B cell (primary cell): Measurements from ENCODE around the gene GSX2. TPM values are rescaled to one million over a fixed set of nuclear protein-coding genes. Genes with fewer than 3 reads are reported as not detected.
"Not testable (repeated sequence)": the region's sequence is repeated elsewhere in the genome, so short reads cannot be mapped to it uniquely, and the experiment has no call there.

Experiments
- ATAC-seq: fragments of 200-7000 bp; cut with Tn5 transposase; one replicate; pipeline ENCODE4 v1.10.0; 2021; ENCODE audit warnings: low read depth, mild to moderate bottlenecking, moderate number of reproducible peaks, moderate library complexity
- CTCF ChIA-PET: fragments of 350-600 bp; sonication (Branson Sonifier 250); formaldehyde crosslinking; loops from one replicate; lab custom pipeline; 2021; ENCODE audit warnings: antibody characterized with exemption, inconsistent platforms; lab: Charles Lee
- POLR2A ChIA-PET: fragments of 350-600 bp; sonication (Branson Sonifier 250); formaldehyde crosslinking; loops from one replicate; lab custom pipeline; 2021; ENCODE audit warnings: antibody characterized with exemption; lab: Charles Lee
- DNase-seq: peaks from one replicate; pipeline ENCODE4 v3.0.0; 2013
- H2AFZ ChIP-seq: 2 replicates; pipeline ENCODE4 v1.6.1; 2012; ENCODE audit warnings: mild to moderate bottlenecking, low read depth, low read length; ENCODE audit not compliant: insufficient read depth, poor library complexity, severe bottlenecking
- H3K27ac ChIP-seq, 2 donors: 1 replicate in 1 of 2; 2 replicates in 1 of 2; pipeline ENCODE4 v1.5.1; 2012 to 2013; ENCODE audit warnings: low read length in 2 of 2, mild to moderate bottlenecking in 2 of 2, moderate library complexity in 1 of 2
- H3K27me3 ChIP-seq, 4 experiments: fragments of 200-600 bp in 1 of 4; sonication (generic) in 1 of 4; replicated peaks in 1 of 4; 1 replicate in 2 of 4; 2 replicates in 2 of 4; pipeline versions ENCODE4 v1.6.1 to v1.7.0; 2013 to 2016; ENCODE audit warnings: low read length in 3 of 4, mild to moderate bottlenecking in 2 of 4, mixed read lengths in 1 of 4, moderate library complexity in 1 of 4; ENCODE audit not compliant: insufficient read depth in 4 of 4, control insufficient read depth in 3 of 4; ENCODE audit errors: control extremely low read depth in 1 of 4
- H3K36me3 ChIP-seq, 2 experiments: replicated peaks in 1 of 2; 1 replicate in 1 of 2; 2 replicates in 1 of 2; pipeline versions ENCODE4 v1.6.1 to v1.7.1; 2013; ENCODE audit warnings: low read length in 1 of 2; ENCODE audit not compliant: insufficient read depth in 2 of 2, control insufficient read depth in 1 of 2; ENCODE audit errors: control extremely low read depth in 1 of 2, extremely low read depth in 1 of 2
- H3K4me1 ChIP-seq, 2 donors: fragments of 200-600 bp in 1 of 2; sonication (generic) in 1 of 2; 1 replicate in 1 of 2; 2 replicates in 1 of 2; pipeline versions ENCODE4 v1.5.1 to v1.6.1; 2013 to 2017; ENCODE audit warnings: low read length in 2 of 2; ENCODE audit not compliant: control insufficient read depth in 2 of 2, insufficient read depth in 2 of 2
- H3K4me2 ChIP-seq: replicated peaks from 2 replicates; pipeline ENCODE3; 2012; ENCODE audit warnings: mild to moderate bottlenecking, low read depth, low read length; ENCODE audit not compliant: poor library complexity, severe bottlenecking
- H3K4me3 ChIP-seq, 5 experiments: fragments of 200-600 bp in 1 of 5; sonication (generic) in 1 of 5; 1 replicate in 3 of 5; 2 replicates in 2 of 5; pipeline versions ENCODE4 v1.5.1 to v1.7.0; 2011 to 2016; ENCODE audit warnings: low read length in 4 of 5, mild to moderate bottlenecking in 4 of 5, low read depth in 2 of 5, control low read depth in 1 of 5, moderate library complexity in 1 of 5; ENCODE audit not compliant: insufficient read depth in 1 of 5; ENCODE audit errors: control extremely low read depth in 1 of 5, extremely low read depth in 1 of 5
- H3K79me2 ChIP-seq: fragments of 200-600 bp; sonication (generic); one replicate; pipeline ENCODE4 v1.6.0; 2016; ENCODE audit warnings: low read length; ENCODE audit not compliant: control insufficient read depth, insufficient read depth
- H3K9ac ChIP-seq: fragments of 200-600 bp; sonication (generic); 2 replicates; pipeline ENCODE4 v1.6.1; 2017; ENCODE audit warnings: mild to moderate bottlenecking, low read length, moderate library complexity
- H3K9me3 ChIP-seq, 3 donors: one replicate each; pipeline versions ENCODE4 v1.6.1 to v1.7.1; 2013; ENCODE audit warnings: low read length in 2 of 3; ENCODE audit not compliant: control insufficient read depth in 2 of 3, insufficient read depth in 1 of 3; ENCODE audit errors: control extremely low read depth in 1 of 3
- H4K20me1 ChIP-seq: 2 replicates; pipeline ENCODE4 v1.6.0; 2012; ENCODE audit warnings: mild to moderate bottlenecking, low read length; ENCODE audit not compliant: insufficient read depth, control insufficient read depth, poor library complexity, severe bottlenecking
- H3K27ac Mint-ChIP-seq: one replicate; pipeline ENCODE4 v1.8.0; 2021; ENCODE audit warnings: mixed read lengths
- H3K27me3 Mint-ChIP-seq: one replicate; pipeline ENCODE4 v1.8.0; 2021; ENCODE audit warnings: mixed read lengths
- H3K4me1 Mint-ChIP-seq: one replicate; pipeline ENCODE4 v1.8.0; 2021; ENCODE audit warnings: mixed read lengths
- H3K4me3 Mint-ChIP-seq: one replicate; pipeline ENCODE4 v1.8.0; 2021; ENCODE audit warnings: mixed read lengths
- H3K9me3 Mint-ChIP-seq: one replicate; pipeline ENCODE4 v1.8.0; 2022; ENCODE audit warnings: mixed read lengths; ENCODE audit not compliant: insufficient read depth
- EZH2 ChIP-seq: IDR thresholded peaks from 2 replicates; pipeline ENCODE4 v1.6.1; 2012; ENCODE audit warnings: borderline replicate concordance, low read depth, mild to moderate bottlenecking, moderate library complexity, low read length; ENCODE audit not compliant: insufficient read depth, poor library complexity, severe bottlenecking
- WGBS: methylation state at CpG from one replicate; pipeline ENCODE4 v1.1.5; 2013; ENCODE audit warnings: missing lambda C conversion rate; ENCODE audit not compliant: insufficient coverage; 5-methylcytosine and 5-hydroxymethylcytosine counted together
- intact Hi-C: fragments of 100-400 bp; cut with micrococcal nuclease; formaldehyde crosslinking; loops from one replicate; pipeline ENCODE4 v1.10.0; 2022
- polyA plus RNA-seq: library from polyadenylated mRNA; depleted of rRNA; stranded (reverse); fragments of >200 nt; gene quantifications from 2 replicates; pipeline ENCODE4 v1.2.3, GENCODE V29; 2012
- total RNA-seq, 2 donors: library from RNA; stranded (reverse); fragments of 120-200 nt in 1 of 2; gene quantifications; 1 replicate in 1 of 2; 2 replicates in 1 of 2; pipeline versions ENCODE4 v1.2.3 to v1.2.4, GENCODE V29; 2013 to 2022
- TF ChIP-seq, protein P1 (sequence below): fragments of 200-600 bp; IDR thresholded peaks from one replicate; pipeline ENCODE4 v1.8.0; 2022; ENCODE audit warnings: antibody characterized with exemption, mild to moderate bottlenecking

Gene GSX2
- total and polyA plus RNA-seq, 2 donors (not counting 1 experiment from before 2014, with no cell fraction given) = 0.34 to 0.47 TPM

DNA sequence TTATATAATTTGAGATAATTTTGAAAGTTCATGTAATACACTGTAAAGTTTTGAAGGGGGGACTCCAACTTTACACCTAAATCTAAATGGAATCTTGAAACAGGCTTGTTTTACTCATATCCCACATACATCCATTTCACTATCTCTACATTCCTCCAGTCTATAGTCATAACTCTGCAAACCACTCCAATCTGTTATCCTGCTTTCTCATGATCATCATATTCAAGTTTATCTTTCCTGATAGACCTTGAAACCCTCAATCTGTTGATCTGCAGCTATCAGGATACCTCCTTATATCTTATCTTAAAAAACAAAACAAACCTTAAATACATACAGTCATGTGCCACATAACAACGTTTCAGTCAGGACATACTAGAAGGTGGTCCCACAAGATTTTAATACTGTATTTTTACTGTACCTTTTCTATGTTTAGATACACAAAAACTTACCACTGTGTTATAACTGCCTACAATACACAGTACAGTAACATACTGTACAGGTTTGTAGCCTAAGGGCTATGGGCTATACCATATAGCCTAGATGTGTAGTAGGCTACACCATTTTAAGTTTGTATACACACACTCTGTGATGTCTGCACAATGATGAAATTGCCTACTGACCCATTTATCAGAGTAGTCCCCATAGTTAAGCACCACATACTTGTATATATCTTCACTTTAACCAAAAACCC, 49.6 kb upstream of the GSX2 start:
- peaks cover 57% of the 10 kb centered on the region for H3K79me2 ChIP-seq
- CTCF ChIA-PET = no interaction called here
- POLR2A ChIA-PET = no interaction called here
- peaks cover 0 to 4% (median 0%) of the 10 kb centered on the region in 3 donors for H3K9me3 ChIP-seq
- TF ChIP-seq, protein P1, sequence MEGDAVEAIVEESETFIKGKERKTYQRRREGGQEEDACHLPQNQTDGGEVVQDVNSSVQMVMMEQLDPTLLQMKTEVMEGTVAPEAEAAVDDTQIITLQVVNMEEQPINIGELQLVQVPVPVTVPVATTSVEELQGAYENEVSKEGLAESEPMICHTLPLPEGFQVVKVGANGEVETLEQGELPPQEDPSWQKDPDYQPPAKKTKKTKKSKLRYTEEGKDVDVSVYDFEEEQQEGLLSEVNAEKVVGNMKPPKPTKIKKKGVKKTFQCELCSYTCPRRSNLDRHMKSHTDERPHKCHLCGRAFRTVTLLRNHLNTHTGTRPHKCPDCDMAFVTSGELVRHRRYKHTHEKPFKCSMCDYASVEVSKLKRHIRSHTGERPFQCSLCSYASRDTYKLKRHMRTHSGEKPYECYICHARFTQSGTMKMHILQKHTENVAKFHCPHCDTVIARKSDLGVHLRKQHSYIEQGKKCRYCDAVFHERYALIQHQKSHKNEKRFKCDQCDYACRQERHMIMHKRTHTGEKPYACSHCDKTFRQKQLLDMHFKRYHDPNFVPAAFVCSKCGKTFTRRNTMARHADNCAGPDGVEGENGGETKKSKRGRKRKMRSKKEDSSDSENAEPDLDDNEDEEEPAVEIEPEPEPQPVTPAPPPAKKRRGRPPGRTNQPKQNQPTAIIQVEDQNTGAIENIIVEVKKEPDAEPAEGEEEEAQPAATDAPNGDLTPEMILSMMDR = no peak
- TF ChIP-seq EZH2 = no peak
- ATAC-seq = no peak
- no peak overlapping the region for H3K4me2 ChIP-seq
- H4K20me1 ChIP-seq = peaks cover 68% of the 10 kb centered on the region
- H2AFZ ChIP-seq = no peak overlapping the region
- H3K27ac Mint-ChIP-seq = no peak overlapping the region
- intact Hi-C loops = loop anchor here (5.0 kb wide), 1 partner anchor 38 kb away; no protein-coding TSS in a partner anchor
- no peak for DNase-seq
- H3K9me3 Mint-ChIP-seq = no peaks in the 10 kb centered on the region
- H3K4me3 ChIP-seq = no peak overlapping the region
- no peak overlapping the region for H3K9ac ChIP-seq
- H3K27me3 Mint-ChIP-seq = no peaks in the 10 kb centered on the region
- no CpG with 5 or more reads among the region's 1 CpG for WGBS
- H3K27me3 ChIP-seq = no peaks in the 10 kb centered on the region
- H3K4me1 Mint-ChIP-seq = peaks cover 24% of the 10 kb centered on the region
- peaks cover 0 to 3% of the 10 kb centered on the region in 2 donors for H3K4me1 ChIP-seq
- H3K27ac ChIP-seq = no peak overlapping the region
- H3K4me3 Mint-ChIP-seq = no peak overlapping the region
- H3K36me3 ChIP-seq = peaks cover 0 to 15% of the 10 kb centered on the region in 2 experiments

GRCh38 chr4:54053322-54053721, 46.6 kb upstream of the GSX2 start:
- WGBS = no CpG with 5 or more reads among the region's 5 CpGs
- H3K4me3 Mint-ChIP-seq, H3K27me3 ChIP-seq, H3K27ac Mint-ChIP-seq, DNase-seq, H3K27me3 Mint-ChIP-seq, H3K9me3 Mint-ChIP-seq, H3K9me3 ChIP-seq, H3K4me2 ChIP-seq, H3K4me3 ChIP-seq, H2AFZ ChIP-seq, H3K27ac ChIP-seq, H3K9ac ChIP-seq, POLR2A ChIA-PET, ATAC-seq, H3K36me3 ChIP-seq: not testable (repeated sequence)
- H3K4me1 Mint-ChIP-seq = peaks cover 49% of the 10 kb centered on the region
- CTCF ChIA-PET = interaction anchor here (0.6 kb wide), 1 partner anchor 857 kb away, joined by 3 read pairs; no protein-coding TSS in a partner anchor
- Histone ChIP-seq H4K20me1 (peaks cover 95% of the 10 kb centered on the region), H3K79me2 (peaks cover 82% of the 10 kb centered on the region), H3K4me1 (peaks cover 22 to 23% of the 10 kb centered on the region in 2 donors)
- intact Hi-C loops = loop anchor here (5.0 kb wide), 1 partner anchor 41 kb away; no protein-coding TSS in a partner anchor
